Measurements from ENCODE around the gene FRYL.
"Not testable (repeated sequence)": the region's sequence is repeated elsewhere in the genome, so short reads cannot be mapped to it uniquely, and the experiment has no call there.

The FRYL gene

GRCh38 chr4:48698029-48698971 lies 81.8 kb downstream of the FRYL start:
- no peak for DNase-seq (ENCODE audit: low read depth in 2 of 2)

GRCh38 chr4:48697516-48697915 lies 82.6 kb downstream of the FRYL start:
- DNase-seq (ENCODE audit: low read depth in 2 of 2) = not testable (repeated sequence)

DNA sequence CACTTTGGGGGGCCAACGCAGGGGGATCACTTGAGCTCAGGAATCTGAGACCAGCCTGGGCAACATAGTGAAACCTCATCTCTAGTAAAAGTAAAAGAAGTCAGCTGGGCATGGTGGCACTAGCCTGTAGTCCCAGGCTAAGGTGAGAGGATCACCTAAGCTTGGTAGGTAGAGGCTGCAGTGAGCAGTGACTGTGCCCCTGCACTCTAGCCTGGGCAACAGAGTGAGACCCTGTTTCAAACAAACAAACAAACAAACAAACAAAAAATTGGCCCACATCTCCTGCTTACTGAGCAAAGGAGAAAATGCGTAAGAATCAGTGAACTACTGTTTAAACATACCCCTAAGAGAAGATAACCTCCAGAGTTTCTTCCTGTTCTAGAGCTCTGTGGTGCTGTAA lies 85.3 kb downstream of the FRYL start:
- no peak for DNase-seq (ENCODE audit: low read depth in 2 of 2)

DNA sequence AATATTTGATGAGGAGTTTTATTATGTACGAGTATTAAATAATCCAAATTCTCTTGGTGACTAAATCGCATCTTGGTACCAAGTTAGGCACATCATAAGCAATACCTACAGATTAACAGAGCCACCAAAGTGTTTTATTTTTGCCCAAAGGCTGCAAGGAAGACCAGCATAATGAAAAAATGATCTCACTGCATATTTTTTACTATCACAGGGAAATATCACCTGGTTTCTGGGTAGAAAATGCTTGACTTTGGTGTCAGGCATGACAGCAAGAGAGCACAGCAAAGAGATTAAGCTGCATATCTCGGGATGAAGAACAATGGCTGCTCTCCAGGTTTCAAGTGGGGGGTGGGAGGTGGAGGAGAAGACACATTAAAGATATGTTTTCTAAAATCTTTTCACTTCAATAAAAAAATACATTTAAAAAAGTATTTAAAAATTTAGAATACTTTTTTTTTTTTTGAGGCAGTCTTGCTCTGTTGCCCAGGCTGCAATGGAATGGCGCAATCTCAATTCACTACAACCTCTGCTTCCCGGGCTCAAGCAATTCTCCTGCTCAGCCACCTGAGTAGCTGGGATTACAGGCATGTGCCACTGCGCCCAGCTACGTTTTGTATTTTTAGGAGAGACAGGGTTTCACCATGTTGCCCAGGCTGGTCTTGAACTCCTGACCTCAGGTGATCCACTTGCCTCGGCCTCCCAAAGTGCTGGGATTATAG lies 86.1 kb downstream of the FRYL start:
- DNase-seq (ENCODE audit: low read depth in 2 of 2) = no peak

DNA sequence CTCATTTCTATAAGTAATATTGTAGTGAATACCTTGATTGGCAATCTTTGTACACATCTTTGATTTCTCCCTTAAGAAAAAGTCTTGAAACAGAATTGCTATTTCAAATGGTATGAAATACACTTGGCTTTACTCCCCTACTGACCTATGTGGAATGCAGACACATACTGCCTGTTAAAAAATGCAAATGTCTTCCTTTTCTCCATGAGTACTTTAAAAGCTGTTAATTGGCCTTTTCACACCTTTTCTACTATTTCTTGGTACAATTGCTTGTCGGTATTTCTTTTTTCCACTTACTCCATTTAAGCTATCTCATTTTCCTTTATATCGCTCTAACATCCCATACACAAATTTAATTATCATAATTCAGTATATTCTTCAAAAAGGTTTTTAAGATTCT lies 87.2 kb downstream of the FRYL start:
- DNase-seq (ENCODE audit: low read depth in 2 of 2) = no peak

DNA sequence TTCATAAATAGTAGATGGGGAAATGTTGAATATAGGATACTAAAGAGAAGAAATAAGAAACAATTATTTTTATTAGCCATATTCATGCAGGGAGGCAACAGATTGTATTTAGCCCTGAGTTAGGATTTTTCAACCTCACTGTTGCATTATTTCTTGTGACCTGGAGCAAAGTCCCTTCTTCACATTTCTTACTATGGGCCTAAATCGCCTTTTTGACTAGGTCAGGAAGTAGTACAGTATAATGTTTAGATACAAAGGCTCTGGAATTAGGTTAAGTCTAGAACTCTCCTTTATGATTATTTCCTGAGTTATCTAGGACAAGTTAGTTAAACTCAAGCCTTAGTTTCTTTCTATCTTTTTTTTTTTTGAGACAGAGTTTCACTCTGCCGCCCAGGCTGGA lies 88.0 kb downstream of the FRYL start:
- no peak for DNase-seq (ENCODE audit: low read depth in 2 of 2)

DNA sequence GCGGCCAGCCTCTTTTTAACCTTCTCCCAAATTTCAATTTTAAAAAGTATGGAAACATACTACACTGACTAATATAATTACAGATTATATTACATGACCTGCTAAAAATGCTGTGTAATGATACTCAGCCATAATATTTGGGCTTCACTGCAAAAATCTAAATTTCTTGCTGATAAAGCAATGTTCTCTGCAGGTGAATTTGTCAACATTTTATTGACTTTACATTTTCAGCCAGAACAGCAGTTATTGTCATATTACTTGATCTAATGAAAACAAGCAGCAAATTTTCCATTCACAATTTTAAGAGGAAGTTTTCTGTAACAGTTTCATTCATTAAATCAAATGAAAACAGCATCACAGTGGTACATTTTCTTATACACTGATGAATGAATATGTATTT lies 91.1 kb downstream of the FRYL start:
- DNase-seq (ENCODE audit: low read depth in 2 of 2) = no peak

DNA sequence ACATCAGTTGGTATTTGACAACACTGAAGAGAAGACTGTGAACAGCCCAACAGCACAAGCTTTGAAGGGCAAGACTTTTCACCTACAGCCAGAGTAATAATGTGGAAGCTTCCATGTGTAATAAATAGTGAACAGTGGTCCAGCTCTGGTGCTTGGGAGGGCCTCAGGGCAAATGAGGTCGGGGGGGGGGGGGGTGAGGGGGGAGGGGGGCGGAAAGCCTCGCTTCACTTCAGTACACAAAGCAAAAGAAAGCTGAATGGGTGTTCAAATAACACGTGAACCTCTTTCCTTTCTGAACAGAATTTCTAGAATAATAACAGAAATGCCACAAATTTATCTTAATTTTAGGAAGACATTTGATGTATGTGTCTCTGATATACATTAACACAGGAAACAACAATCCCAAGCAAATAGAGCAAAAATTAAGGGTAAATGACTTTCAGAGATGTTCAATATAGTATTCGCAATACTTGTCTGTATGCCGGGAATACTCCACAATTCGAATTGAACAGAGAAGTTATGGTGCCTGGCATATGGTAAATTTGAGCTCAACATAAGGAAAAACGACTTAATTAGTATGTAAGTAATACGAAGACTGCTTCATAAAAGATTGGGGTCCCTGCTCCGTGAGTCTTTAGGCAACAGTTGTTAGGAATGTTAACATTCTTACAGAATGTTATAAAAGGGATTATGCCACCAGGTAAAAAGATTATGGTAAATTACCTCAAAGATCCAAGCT lies 92.6 kb downstream of the FRYL start:
- no peak for DNase-seq (ENCODE audit: low read depth in 2 of 2)

DNA sequence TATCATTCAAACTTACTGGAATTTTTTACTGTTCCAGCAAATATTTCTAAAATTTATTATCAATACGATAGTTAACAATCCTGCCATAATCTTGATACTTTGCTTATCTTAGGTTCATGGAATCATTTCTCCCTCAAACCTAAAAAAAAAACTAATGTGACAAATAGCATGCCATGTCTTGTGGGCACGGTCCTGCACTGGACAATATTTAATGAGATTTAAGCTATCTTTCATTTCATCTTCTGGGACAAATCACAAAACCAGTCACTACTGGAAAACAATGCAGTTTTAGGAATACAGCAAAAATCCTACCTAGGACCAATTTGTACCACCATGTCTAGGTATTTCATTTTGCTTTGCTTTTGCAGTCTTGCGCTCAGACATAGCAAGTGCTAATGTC lies 93.7 kb downstream of the FRYL start:
- no peak for DNase-seq (ENCODE audit: low read depth in 2 of 2)

- DNase-seq (ENCODE audit: low read depth in 2 of 2) = no peak
Observed at GRCh38 chr4:48683784-48684666, 96.1 kb downstream of the FRYL start.

DNA sequence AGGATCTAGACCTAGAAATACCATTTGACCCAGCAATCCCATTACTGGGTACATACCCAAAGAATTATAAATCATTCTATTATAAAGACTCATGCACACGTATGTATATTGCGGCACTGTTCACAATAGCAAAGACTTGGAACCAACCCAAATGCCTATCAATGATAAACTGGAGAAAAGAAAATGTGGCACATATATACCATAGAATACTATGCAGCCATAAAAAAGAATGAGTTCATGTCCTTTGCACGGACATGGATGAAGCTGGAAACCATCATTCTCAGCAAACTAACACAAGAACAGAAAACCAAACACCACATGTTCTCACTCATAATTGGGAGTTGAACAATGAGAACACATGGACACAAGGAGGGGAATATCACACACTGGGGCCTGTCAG lies 97.2 kb downstream of the FRYL start:
- not testable (repeated sequence) for DNase-seq (ENCODE audit: low read depth in 2 of 2)

- DNase-seq (ENCODE audit: low read depth in 2 of 2) = no peak
Observed at GRCh38 chr4:48681856-48682255, 98.2 kb downstream of the FRYL start.

DNA sequence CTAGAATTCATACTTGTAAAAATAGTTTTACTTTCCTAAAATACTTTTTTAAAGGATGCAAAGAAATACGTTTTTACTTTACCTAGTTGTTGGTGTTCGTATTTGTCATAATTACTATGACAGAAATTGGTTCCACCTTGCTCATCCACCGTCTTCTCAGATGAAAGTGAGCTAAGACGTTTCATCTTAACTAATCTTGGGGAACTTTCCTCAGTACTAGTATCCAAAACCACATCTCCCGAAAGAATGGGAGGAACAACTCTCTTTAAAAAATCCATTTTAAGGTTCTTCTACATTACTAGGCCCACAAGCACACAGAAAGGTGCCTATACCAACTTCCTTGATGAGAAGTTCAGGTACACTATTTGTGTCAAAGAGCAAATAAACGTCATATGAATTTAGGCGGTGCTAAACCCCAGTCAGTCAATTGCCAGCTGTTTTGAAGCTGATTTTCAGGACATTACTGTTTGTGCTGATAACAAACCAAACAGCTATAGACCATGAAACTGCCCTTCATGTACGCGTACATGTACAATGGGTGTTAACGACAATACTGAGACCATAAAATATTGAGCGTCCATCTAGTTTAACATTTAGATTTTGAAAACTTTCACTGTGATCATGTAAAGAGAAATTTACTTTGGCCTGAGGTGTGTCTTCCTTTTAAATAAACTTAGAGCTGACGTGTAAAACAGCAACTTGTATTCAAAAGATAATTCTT lies 99.1 kb downstream of the FRYL start:
- no peak for DNase-seq (ENCODE audit: low read depth in 2 of 2)

DNA sequence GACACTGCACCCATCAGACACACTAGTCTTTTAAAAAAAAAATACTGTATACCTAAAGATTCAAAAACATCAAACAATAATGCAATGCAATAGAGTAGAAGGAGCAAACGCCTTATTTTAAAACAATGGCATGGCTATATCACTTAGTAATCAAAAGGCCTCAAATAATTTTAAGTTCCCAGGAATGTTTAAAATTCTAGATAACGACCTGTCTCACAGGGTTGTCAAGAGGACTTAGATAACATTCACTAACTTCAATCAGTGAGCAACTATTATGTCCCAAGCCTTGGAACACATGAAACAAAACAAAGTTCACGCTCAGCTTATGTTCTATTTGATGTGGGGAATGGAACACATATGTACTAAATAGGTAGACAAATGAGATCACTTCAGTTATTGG lies 106.5 kb downstream of the FRYL start:
- no peak for DNase-seq (ENCODE audit: low read depth in 2 of 2)

DNA sequence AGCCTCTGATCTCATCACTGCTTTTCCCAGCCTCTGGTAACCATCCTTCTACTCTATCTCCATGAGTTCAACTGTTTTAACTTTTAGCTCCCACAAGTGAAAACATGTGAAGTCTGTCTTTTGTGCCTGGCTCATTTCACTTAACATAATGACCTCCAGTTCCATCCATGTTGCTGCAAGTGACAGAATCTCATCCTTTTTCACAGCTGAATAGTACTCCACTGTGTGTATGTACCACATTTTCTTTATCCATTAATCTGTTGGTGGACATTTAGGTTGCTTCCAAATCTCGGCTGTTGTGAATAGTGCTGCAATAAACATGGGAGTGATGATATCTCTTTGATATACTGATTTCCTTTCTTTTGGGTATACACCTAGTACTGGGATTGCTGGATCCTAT lies 109.5 kb downstream of the FRYL start:
- no peak for DNase-seq (ENCODE audit: low read depth in 2 of 2)

- no peak for DNase-seq (ENCODE audit: low read depth in 2 of 2)
Observed at GRCh38 chr4:48669086-48669485, 111.0 kb downstream of the FRYL start.

DNA sequence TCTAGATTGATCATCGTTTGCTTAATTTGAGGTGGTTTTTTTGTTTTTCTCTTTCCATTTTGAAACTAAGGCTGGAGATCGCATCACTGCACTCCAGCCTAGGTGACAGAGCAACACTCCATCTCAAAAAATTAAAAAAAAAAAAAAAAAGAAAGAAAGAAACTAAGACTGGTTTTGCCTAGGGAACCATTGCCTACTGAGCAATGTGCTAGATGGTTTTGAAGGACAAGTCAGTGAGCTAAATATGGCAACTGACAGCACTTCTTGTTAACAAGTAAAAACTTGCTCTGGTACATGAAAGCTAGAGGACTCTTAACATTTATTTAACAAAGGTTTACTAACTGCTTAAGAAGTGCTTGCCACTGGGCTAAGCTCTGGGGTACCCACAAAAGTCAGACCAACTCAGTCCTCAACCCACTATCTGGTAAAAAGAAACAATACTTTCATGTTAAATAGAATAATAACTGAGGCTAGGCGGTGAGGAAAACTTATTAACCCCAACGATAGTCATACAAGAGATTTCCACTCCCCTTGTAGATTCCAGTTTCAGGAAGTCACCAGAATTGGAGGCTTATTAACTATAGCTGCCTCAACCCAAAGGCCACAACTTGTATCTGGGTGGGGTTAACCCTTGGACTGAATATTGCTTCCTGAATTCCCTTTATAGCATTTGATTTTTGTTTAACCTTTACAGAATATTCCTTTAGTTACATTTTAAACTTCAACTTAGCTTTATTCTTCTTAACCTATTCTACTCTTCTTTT lies 111.6 kb downstream of the FRYL start:
- DNase-seq (ENCODE audit: low read depth in 2 of 2) = no peak

DNA sequence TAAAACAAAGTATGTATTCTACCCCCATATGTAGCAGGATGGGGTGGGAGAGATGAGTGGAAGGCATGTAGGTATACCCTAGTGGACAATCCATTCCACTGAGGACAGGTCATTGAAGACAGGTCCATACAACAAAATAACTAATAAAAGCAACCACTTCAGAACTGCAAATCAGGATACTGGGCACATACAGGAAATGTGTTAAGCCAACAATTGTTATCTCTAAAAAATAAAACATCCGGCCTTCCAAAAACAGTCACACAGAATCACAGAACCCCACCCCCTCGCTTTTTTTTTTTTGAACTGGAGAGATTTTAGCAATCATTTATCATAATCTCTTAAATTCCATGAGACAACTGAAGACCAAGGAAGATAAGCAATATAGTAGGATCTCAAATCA lies 112.9 kb downstream of the FRYL start:
- DNase-seq (ENCODE audit: low read depth in 2 of 2) = no peak

DNA sequence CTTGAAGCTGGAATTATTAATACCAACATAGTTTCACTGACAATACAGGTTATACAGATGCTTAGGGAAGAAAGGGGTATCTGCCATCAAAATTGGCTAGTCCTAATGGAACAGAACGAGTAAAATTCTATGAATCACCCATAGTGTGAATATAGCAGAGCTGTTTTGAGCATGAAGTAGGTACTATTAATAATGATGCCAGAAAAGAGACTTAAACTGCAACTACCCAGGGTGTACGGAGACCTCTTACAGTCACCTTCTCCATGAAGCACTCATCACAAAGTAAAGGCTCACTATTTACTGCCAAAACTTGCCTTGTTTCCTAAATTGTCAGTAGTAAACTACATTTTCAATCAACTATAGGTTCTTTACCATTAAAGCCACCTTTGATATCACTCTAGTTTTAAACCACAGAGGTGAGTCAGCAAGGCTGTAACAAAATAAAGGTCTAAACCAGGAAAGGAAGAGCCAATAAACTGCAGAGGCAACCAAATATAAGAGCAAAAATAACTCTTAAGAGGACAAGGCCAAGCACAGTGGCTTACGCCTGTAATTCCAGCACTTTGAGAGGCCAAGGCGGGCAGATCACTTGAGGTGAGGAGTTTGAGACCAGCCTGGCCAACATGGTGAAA lies 114.4 kb downstream of the FRYL start:
- no peak for DNase-seq (ENCODE audit: low read depth in 2 of 2)

- no peak for DNase-seq (ENCODE audit: low read depth in 2 of 2)
Observed at GRCh38 chr4:48664938-48665337, 115.1 kb downstream of the FRYL start.
